HepG2 (cell line): ENCODE data around the gene SIGLEC10. TPM values are rescaled to one million over a fixed set of nuclear protein-coding genes. Genes with fewer than 3 reads are reported as not detected.
A peak's percentile ranks its signal among the peaks of the same experiment; 100 is the strongest.

Experiments used
- FOXK2 ChIP-seq: fragments of 450-650 bp; IDR thresholded peaks from 2 replicates; pipeline ENCODE4 v1.6.1; 2016
- FOXM1 ChIP-seq: sonication (generic); formaldehyde crosslinking; IDR thresholded peaks from 2 replicates; pipeline ENCODE4 v1.5.0; 2020; ENCODE audit warnings: missing genetic modification reagents
- KDM4B ChIP-seq: sonication (generic); formaldehyde crosslinking; IDR thresholded peaks from 2 replicates; pipeline ENCODE4 v1.4.0; 2020; ENCODE audit warnings: missing genetic modification reagents
- MEF2D ChIP-seq: sonication (generic); formaldehyde crosslinking; IDR thresholded peaks from 2 replicates; pipeline ENCODE4 v1.5.1; 2020; ENCODE audit warnings: mild to moderate bottlenecking, missing genetic modification reagents
- NAIF1 ChIP-seq: sonication (generic); formaldehyde crosslinking; IDR thresholded peaks from 2 replicates; pipeline ENCODE4 v1.5.0; 2020; ENCODE audit warnings: mild to moderate bottlenecking, missing genetic modification reagents, borderline replicate concordance
- NFATC3 ChIP-seq: sonication (generic); formaldehyde crosslinking; IDR thresholded peaks from 2 replicates; pipeline ENCODE4 v1.5.1; 2020; ENCODE audit warnings: mild to moderate bottlenecking, missing genetic modification reagents
- NR2F1 ChIP-seq, 2 experiments: fragments of 450-650 bp in 1 of 2; formaldehyde crosslinking in 1 of 2; IDR thresholded peaks; 2 replicates each; pipeline versions ENCODE4 v1.5.0 to v1.6.1; 2016 to 2020; ENCODE audit warnings: mild to moderate bottlenecking in 1 of 2, missing compliant biosample characterization in 1 of 2, missing genetic modification reagents in 1 of 2, moderate library complexity in 1 of 2
- NR3C1 ChIP-seq: sonication (generic); formaldehyde crosslinking; IDR thresholded peaks from 2 replicates; pipeline ENCODE4 v1.4.0; 2020; ENCODE audit warnings: missing genetic modification reagents
- PAX8 ChIP-seq: sonication (generic); formaldehyde crosslinking; IDR thresholded peaks from 2 replicates; pipeline ENCODE4 v1.8.0; 2022; ENCODE audit warnings: mild to moderate bottlenecking, missing genetic modification reagents, borderline replicate concordance
- RFX5 ChIP-seq: IDR thresholded peaks from 2 replicates; pipeline ENCODE4 v1.6.1; 2011; ENCODE audit warnings: low read depth, low read length, improper control_type of control experiment
- SMARCE1 ChIP-seq: fragments of 450-650 bp; IDR thresholded peaks from 2 replicates; pipeline ENCODE4 v1.6.1; 2017; ENCODE audit warnings: borderline replicate concordance
- SMC3 ChIP-seq: IDR thresholded peaks from 2 replicates; pipeline ENCODE4 v1.6.1; 2011; ENCODE audit warnings: low read length, improper control_type of control experiment
- SP4 ChIP-seq: sonication (generic); formaldehyde crosslinking; IDR thresholded peaks from 2 replicates; pipeline ENCODE4 v1.8.1; 2023; ENCODE audit warnings: mild to moderate bottlenecking, missing genetic modification reagents
- ZNF382 ChIP-seq: sonication (generic); formaldehyde crosslinking; IDR thresholded peaks from 2 replicates; pipeline ENCODE4 v1.5.0; 2020; ENCODE audit warnings: missing genetic modification reagents, mild to moderate bottlenecking, borderline replicate concordance
- ZNF569 ChIP-seq: sonication (generic); formaldehyde crosslinking; IDR thresholded peaks from 2 replicates; pipeline ENCODE4 v1.5.0; 2020; ENCODE audit warnings: mild to moderate bottlenecking, missing genetic modification reagents, moderate library complexity, borderline replicate concordance
- ZNF709 ChIP-seq: sonication (generic); formaldehyde crosslinking; IDR thresholded peaks from 2 replicates; pipeline ENCODE4 v1.5.0; 2020; ENCODE audit warnings: mild to moderate bottlenecking, missing genetic modification reagents
- polyA plus RNA-seq, 8 experiments: library from polyadenylated mRNA; depleted of rRNA in 3 of 8; stranded (reverse) in 7 of 8; unstranded in 1 of 8; fragments of >200 nt; fragmentation: Illumina TruSeq in 4 of 8; extraction: Trizol in 4 of 8; gene quantifications; 2 replicates each; pipeline versions ENCODE4 v1.2.1 to v1.2.3, GENCODE V29; 2011 to 2016; ENCODE audit warnings: low read depth in 4 of 8, missing spikeins in 1 of 8, mixed read lengths in 1 of 8; ENCODE audit not compliant: insufficient read depth in 1 of 8
- total RNA-seq, 5 experiments: library from RNA; depleted of rRNA; stranded (reverse); fragments of >200 nt; fragmentation: Illumina TruSeq; extraction: Trizol; gene quantifications; 2 replicates each; pipeline ENCODE4 v1.2.3, GENCODE V29; 2016; ENCODE audit warnings: low read depth in 1 of 5
- TF ChIP-seq, protein P1 (sequence below), 2 experiments: sonication (generic) in 1 of 2; formaldehyde crosslinking in 1 of 2; IDR thresholded peaks; 2 replicates each; pipeline versions ENCODE4 v1.4.0 to v1.6.1; 2016 to 2020; ENCODE audit warnings: borderline replicate concordance in 1 of 2, low read depth in 1 of 2, mild to moderate bottlenecking in 1 of 2, missing genetic modification reagents in 1 of 2
- TF ChIP-seq, protein P2 (sequence below): sonication (generic); formaldehyde crosslinking; IDR thresholded peaks from 2 replicates; pipeline ENCODE4 v1.4.0; 2020; ENCODE audit warnings: missing genetic modification reagents
- TF ChIP-seq, protein P3 (sequence below): sonication (generic); formaldehyde crosslinking; IDR thresholded peaks from 2 replicates; pipeline ENCODE4 v1.4.0; 2020; ENCODE audit warnings: missing genetic modification reagents, borderline replicate concordance

SIGLEC10 gene
- total and polyA plus RNA-seq, 2 of the 13 experiments (the other 11 are each of a cell fraction or from before 2014, with no cell fraction given): not detected

DNA sequence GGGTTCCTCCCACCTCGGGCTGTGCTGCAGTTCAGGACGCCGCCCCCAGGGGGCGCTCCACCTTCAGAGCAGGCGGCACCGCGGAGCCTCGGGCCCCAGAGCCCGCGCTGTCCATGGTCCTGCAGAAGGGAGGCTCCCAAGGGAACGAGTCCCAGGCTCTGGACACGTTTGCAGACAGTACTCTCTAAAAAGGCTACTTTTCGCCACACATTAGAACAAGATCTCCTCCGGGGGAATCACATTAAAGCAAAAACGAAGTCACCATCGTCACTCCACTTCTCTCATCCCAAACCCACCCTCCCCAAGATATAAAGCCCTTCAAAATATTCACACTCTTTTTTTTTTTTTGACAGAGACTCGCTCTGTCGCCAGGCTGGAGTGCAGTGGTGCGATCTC lies 4.6 kb upstream of the SIGLEC10 start (continued):
- TF ChIP-seq, protein P1, sequence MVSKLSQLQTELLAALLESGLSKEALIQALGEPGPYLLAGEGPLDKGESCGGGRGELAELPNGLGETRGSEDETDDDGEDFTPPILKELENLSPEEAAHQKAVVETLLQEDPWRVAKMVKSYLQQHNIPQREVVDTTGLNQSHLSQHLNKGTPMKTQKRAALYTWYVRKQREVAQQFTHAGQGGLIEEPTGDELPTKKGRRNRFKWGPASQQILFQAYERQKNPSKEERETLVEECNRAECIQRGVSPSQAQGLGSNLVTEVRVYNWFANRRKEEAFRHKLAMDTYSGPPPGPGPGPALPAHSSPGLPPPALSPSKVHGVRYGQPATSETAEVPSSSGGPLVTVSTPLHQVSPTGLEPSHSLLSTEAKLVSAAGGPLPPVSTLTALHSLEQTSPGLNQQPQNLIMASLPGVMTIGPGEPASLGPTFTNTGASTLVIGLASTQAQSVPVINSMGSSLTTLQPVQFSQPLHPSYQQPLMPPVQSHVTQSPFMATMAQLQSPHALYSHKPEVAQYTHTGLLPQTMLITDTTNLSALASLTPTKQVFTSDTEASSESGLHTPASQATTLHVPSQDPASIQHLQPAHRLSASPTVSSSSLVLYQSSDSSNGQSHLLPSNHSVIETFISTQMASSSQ (IDR thresholded peaks at IDR 0.05; ENCODE audit: low read depth): no peak
- TF ChIP-seq, protein P1 (CRISPR knock-in tag; IDR thresholded peaks at IDR 0.05; ENCODE audit: borderline replicate concordance): peak; percentile 23; the same call in 1 of the 2 replicates
- TF ChIP-seq KDM4B (CRISPR knock-in tag) (peak; percentile 97), NAIF1 (peak; percentile 84; the same call in 1 of the 2 replicates), PAX8 (CRISPR knock-in tag) (0 out of 2 replicates have a peak, but pooled peaks have one; percentile 74), NFATC3 (CRISPR knock-in tag) (no peak), FOXK2 (no peak), SP4 (CRISPR knock-in tag) (peak; percentile 76), ZNF569 (CRISPR knock-in tag) (no peak), NR3C1 (no peak), ZNF382 (CRISPR knock-in tag) (no peak), RFX5 (no peak), MEF2D (CRISPR knock-in tag) (peak; percentile 93), FOXM1 (CRISPR knock-in tag) (peak; percentile 93; the same call in 1 of the 2 replicates), NR2F1 (CRISPR knock-in tag; IDR thresholded peaks at IDR 0.05) (peak in 1 of 2 experiments; percentile 16; a peak in 1 of 4 replicates), ZNF709 (CRISPR knock-in tag) (peak; percentile 93), SMARCE1 (no peak), SMC3 (peak; percentile 37; the same call in 1 of the 2 replicates)
- TF ChIP-seq, protein P2, sequence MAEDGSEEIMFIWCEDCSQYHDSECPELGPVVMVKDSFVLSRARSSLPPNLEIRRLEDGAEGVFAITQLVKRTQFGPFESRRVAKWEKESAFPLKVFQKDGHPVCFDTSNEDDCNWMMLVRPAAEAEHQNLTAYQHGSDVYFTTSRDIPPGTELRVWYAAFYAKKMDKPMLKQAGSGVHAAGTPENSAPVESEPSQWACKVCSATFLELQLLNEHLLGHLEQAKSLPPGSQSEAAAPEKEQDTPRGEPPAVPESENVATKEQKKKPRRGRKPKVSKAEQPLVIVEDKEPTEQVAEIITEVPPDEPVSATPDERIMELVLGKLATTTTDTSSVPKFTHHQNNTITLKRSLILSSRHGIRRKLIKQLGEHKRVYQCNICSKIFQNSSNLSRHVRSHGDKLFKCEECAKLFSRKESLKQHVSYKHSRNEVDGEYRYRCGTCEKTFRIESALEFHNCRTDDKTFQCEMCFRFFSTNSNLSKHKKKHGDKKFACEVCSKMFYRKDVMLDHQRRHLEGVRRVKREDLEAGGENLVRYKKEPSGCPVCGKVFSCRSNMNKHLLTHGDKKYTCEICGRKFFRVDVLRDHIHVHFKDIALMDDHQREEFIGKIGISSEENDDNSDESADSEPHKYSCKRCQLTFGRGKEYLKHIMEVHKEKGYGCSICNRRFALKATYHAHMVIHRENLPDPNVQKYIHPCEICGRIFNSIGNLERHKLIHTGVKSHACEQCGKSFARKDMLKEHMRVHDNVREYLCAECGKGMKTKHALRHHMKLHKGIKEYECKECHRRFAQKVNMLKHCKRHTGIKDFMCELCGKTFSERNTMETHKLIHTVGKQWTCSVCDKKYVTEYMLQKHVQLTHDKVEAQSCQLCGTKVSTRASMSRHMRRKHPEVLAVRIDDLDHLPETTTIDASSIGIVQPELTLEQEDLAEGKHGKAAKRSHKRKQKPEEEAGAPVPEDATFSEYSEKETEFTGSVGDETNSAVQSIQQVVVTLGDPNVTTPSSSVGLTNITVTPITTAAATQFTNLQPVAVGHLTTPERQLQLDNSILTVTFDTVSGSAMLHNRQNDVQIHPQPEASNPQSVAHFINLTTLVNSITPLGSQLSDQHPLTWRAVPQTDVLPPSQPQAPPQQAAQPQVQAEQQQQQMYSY (CRISPR knock-in tag): peak; percentile 52; the same call in 1 of the 2 replicates
- TF ChIP-seq, protein P3, sequence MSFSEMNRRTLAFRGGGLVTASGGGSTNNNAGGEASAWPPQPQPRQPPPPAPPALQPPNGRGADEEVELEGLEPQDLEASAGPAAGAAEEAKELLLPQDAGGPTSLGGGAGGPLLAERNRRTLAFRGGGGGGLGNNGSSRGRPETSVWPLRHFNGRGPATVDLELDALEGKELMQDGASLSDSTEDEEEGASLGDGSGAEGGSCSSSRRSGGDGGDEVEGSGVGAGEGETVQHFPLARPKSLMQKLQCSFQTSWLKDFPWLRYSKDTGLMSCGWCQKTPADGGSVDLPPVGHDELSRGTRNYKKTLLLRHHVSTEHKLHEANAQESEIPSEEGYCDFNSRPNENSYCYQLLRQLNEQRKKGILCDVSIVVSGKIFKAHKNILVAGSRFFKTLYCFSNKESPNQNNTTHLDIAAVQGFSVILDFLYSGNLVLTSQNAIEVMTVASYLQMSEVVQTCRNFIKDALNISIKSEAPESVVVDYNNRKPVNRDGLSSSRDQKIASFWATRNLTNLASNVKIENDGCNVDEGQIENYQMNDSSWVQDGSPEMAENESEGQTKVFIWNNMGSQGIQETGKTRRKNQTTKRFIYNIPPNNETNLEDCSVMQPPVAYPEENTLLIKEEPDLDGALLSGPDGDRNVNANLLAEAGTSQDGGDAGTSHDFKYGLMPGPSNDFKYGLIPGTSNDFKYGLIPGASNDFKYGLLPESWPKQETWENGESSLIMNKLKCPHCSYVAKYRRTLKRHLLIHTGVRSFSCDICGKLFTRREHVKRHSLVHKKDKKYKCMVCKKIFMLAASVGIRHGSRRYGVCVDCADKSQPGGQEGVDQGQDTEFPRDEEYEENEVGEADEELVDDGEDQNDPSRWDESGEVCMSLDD (CRISPR knock-in tag): peak; percentile 87; the same call in 1 of the 2 replicates
